Measurements from ENCODE around the gene TXNRD1. TPM values are rescaled to one million over a fixed set of nuclear protein-coding genes. Genes with fewer than 3 reads are reported as not detected.

TXNRD1 gene
- total and polyA plus RNA-seq, 8 donors = 8.1 to 29.1 (median 15.9) TPM

DNA sequence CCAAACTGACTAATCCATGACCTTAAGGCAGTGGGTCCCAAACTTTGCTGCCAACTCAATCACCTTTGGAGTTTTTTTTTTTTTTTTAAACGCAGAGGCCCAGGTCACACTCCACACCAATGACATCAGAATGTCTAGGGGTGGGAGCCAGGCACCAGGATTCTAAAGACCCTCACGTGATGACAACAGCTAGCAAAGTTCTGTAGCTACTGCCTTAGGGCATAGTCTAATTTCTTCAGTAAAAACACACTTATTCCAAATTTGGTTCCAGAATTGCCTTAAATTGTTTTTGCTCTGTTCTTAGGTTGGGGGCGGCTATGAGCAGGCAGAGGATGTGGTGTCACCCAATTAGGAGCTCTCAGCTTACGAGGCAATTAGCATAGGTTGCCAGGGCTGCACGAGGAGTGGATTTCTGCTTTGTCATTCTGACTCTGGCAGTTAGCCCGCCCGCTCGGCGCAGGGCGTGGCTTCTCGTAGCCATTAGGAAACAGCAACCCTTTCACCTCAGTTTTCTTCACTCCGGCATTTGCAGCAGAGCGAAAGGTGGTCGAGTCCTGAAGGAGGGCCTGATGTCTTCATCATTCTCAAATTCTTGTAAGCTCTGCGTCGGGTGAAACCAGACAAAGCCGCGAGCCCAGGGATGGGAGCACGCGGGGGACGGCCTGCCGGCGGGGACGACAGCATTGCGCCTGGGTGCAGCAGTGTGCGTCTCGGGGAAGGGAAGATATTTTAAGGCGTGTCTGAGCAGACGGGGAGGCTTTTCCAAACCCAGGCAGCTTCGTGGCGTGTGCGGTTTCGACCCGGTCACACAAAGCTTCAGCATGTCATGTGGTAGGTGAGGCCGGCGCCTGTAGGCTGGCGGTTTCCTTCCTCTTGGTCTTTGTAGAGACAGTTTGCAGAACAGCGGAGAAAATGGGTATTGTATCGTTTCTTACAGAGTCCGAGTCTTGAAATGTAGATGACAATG lies 71.2 kb downstream of the TXNRD1 start:
- TF ChIP-seq, protein P1, sequence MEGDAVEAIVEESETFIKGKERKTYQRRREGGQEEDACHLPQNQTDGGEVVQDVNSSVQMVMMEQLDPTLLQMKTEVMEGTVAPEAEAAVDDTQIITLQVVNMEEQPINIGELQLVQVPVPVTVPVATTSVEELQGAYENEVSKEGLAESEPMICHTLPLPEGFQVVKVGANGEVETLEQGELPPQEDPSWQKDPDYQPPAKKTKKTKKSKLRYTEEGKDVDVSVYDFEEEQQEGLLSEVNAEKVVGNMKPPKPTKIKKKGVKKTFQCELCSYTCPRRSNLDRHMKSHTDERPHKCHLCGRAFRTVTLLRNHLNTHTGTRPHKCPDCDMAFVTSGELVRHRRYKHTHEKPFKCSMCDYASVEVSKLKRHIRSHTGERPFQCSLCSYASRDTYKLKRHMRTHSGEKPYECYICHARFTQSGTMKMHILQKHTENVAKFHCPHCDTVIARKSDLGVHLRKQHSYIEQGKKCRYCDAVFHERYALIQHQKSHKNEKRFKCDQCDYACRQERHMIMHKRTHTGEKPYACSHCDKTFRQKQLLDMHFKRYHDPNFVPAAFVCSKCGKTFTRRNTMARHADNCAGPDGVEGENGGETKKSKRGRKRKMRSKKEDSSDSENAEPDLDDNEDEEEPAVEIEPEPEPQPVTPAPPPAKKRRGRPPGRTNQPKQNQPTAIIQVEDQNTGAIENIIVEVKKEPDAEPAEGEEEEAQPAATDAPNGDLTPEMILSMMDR (IDR thresholded peaks at IDR 0.05) = no peak
- peaks cover 0 to 3% (median 0%) of the 10 kb centered on the region in 3 donors for H3K36me3 ChIP-seq
- DNase-seq (peak; percentile 84 to 91 (median 90)), ATAC-seq (peak; percentile 86 to 93 (median 88)), FAIRE-seq (peak; percentile 13)
- peak overlapping the region; percentile 38 to 73 (median 52) for H3K4me3 ChIP-seq
- intact Hi-C loops (cut with DNase I) = no loop called here
- H3K9me3 ChIP-seq = no peaks in the 10 kb centered on the region
- H3K4me1 ChIP-seq = peaks cover 12 to 28% (median 14%) of the 10 kb centered on the region in 3 donors
- peak overlapping the region; percentile 63 to 87 (median 84) for H3K27ac ChIP-seq
- WGBS, 2 donors = 1 to 2% methylated on average over 40 of the region's 40 CpGs
- no peaks in the 10 kb centered on the region for H3K27me3 ChIP-seq

DNA sequence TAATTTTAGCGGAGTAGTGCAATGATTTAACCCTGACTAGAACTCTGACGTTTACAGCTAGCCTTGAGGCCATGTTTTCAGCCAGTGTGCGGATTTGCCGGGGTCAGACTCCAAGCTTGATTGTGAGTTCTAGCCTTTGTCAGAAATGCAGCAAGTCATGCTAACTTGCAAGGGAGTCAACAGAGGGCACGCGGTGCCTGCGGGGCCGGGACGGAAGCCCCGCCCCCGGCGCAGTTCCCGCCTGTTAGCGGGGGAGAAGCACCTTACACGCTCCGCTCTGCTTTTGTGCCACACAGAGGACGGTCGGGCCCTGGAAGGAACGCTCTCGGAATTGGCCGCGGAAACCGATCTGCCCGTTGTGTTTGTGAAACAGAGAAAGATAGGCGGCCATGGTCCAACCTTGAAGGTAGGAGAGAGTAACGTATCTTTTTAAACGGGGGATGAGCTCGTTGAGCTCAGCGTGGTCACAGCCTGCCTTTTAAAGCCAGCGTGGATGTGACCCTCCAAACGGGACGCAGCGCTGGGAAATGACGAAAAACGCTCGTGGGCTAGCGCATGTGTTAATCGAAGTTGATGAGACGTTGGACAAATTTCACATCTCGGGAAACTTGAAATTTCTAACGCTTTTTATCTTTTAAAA lies 73.2 kb downstream of the TXNRD1 start:
- Histone ChIP-seq H3K9me3 (no peaks in the 10 kb centered on the region), H3K4me1 (peaks cover 12 to 28% (median 14%) of the 10 kb centered on the region in 3 donors), H3K27me3 (no peaks in the 10 kb centered on the region), H3K4me3 (peak overlapping the region; percentile 38 to 73 (median 52)), H3K27ac (peak overlapping the region; percentile 45 to 87 (median 68)), H3K36me3 (peaks cover 0 to 10% (median 0%) of the 10 kb centered on the region in 3 donors)
- FAIRE-seq = no peak
- ATAC-seq = peak; percentile 85 to 88 (median 86)
- TF ChIP-seq, protein P1 (IDR thresholded peaks at IDR 0.05) = no peak
- 0 to 1% methylated on average over 41 of the region's 41 CpGs for WGBS, 2 donors
- intact Hi-C loops (cut with DNase I) = no loop called here
- DNase-seq = peak; percentile 83 to 91 (median 84)

DNA sequence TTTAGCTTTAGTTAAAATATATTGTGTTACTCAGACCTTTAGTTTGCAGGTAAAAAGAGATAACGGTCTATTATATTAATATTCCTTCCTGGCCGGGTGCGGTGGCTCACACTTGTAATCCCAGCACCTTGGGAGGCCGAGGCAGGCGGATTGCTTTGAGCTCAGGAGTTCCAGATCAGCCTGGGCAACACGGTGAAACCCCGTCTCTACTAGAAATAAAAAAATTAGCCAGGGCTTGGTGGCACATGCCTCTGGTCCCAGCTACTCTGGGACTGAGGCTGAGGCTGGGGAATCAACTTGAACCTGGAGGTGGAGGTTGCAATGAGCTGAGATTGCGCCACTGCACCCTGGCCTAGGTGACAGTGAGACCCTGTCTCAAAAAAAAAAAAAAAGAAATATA lies 74.7 kb downstream of the TXNRD1 start:
- WGBS, 2 donors = 89 to 98% methylated on average over 8 of the region's 8 CpGs
- TF ChIP-seq, protein P1 (IDR thresholded peaks at IDR 0.05) = no peak
- Histone ChIP-seq H3K27ac (no peak overlapping the region), H3K4me3 (no peak overlapping the region), H3K36me3 (peaks cover 0 to 10% (median 0%) of the 10 kb centered on the region in 3 donors), H3K9me3 (no peaks in the 10 kb centered on the region), H3K4me1 (peaks cover 12 to 28% (median 14%) of the 10 kb centered on the region in 3 donors), H3K27me3 (no peaks in the 10 kb centered on the region)
- FAIRE-seq (no peak), ATAC-seq (no peak), DNase-seq (no peak)
- intact Hi-C loops (cut with DNase I) = no loop called here

DNA sequence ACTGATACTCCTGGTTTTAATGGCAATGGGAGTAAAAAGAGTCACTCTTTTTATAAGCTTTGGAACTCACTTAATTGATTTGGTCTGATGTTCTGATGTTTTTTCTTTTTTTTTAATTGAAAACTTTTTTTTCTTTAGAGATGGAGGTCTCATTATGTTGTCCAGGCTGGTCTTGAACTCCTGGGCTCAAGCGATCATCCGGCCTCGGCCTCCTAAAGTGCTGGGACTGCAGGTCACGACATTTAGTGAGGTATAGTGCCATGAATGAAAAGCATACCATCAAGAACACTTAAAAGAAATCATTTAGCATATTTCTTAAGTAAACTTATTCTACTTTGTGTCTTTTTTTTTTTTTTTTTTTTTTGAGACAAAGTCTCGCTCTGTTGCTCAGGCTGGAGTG lies 75.3 kb downstream of the TXNRD1 start:
- peaks cover 11 to 32% (median 12%) of the 10 kb centered on the region in 3 donors for H3K4me1 ChIP-seq

More for the DNA sequence above, 75.3 kb downstream of the TXNRD1 start:
- intact Hi-C loops (cut with DNase I) = no loop called here
- no peak for DNase-seq
- H3K36me3 ChIP-seq = peaks cover 0 to 10% (median 0%) of the 10 kb centered on the region in 3 donors
- WGBS, 2 donors = 98 to 99% methylated on average over 5 of the region's 5 CpGs
- no peak for FAIRE-seq
- no peak overlapping the region for H3K4me3 ChIP-seq
- H3K27ac ChIP-seq = no peak overlapping the region
- TF ChIP-seq, protein P1 (IDR thresholded peaks at IDR 0.05) = no peak
- no peaks in the 10 kb centered on the region for H3K9me3 ChIP-seq
- ATAC-seq = no peak
- no peaks in the 10 kb centered on the region for H3K27me3 ChIP-seq

Data from pancreas (tissue), 10 donors.